Lung (tissue), 12 donors: ENCODE measurements around the gene ADORA1. TPM values are rescaled to one million over a fixed set of nuclear protein-coding genes. Genes with fewer than 3 reads are reported as not detected.

Experiments used
- ATAC-seq: fragments of 200-7000 bp; cut with Tn5 transposase; one replicate; pipeline ENCODE4 v1.9.1; 2020; ENCODE audit warnings: moderate number of reproducible peaks; ENCODE audit not compliant: insufficient read depth, low FRiP score
- DNase-seq, 3 donors: peaks; one replicate each; pipeline ENCODE4 v3.0.0-alpha.2; 2013 to 2017
- H3K27ac ChIP-seq, 2 donors: one replicate each; pipeline ENCODE4 v1.5.1; 2013; ENCODE audit warnings: mild to moderate bottlenecking in 2 of 2, moderate library complexity in 2 of 2, control low read depth in 1 of 2, inconsistent platforms in 1 of 2, low read depth in 1 of 2, low read length in 1 of 2
- H3K27me3 ChIP-seq, 3 donors: one replicate each; pipeline ENCODE4 v1.5.1; 2013; ENCODE audit warnings: low read length in 2 of 3; ENCODE audit not compliant: control insufficient read depth in 3 of 3, insufficient read depth in 3 of 3
- H3K36me3 ChIP-seq, 4 donors: one replicate each; pipeline ENCODE4 v1.5.1; 2013; ENCODE audit warnings: low read length in 4 of 4, mild to moderate bottlenecking in 1 of 4, moderate library complexity in 1 of 4; ENCODE audit not compliant: control insufficient read depth in 4 of 4, insufficient read depth in 4 of 4
- H3K4me1 ChIP-seq, 5 donors: one replicate each; pipeline ENCODE4 v1.5.1; 2013; ENCODE audit warnings: low read length in 5 of 5, mild to moderate bottlenecking in 2 of 5, moderate library complexity in 1 of 5; ENCODE audit not compliant: control insufficient read depth in 5 of 5, insufficient read depth in 5 of 5
- H3K4me3 ChIP-seq: one replicate; pipeline ENCODE4 v1.5.1; 2013; ENCODE audit warnings: mild to moderate bottlenecking, control low read depth, moderate library complexity
- H3K9ac ChIP-seq, 2 donors: one replicate each; pipeline ENCODE4 v1.5.1; 2013; ENCODE audit warnings: low read length in 2 of 2, control low read depth in 1 of 2; ENCODE audit not compliant: insufficient read depth in 1 of 2
- H3K9me3 ChIP-seq, 4 donors: one replicate each; pipeline ENCODE4 v1.5.1; 2013; ENCODE audit warnings: low read length in 3 of 4, mild to moderate bottlenecking in 1 of 4, moderate library complexity in 1 of 4; ENCODE audit not compliant: control insufficient read depth in 4 of 4, insufficient read depth in 3 of 4
- WGBS, 2 donors: extraction: QIAGEN DNeasy Blood & Tissue Kit; methylation state at CpG; one replicate each; pipeline ENCODE4 v1.1.7; 2013; 5-methylcytosine and 5-hydroxymethylcytosine counted together
- polyA plus RNA-seq, 2 donors: library from polyadenylated mRNA; stranded (reverse); fragments of 200-250 nt; gene quantifications; one replicate each; pipeline ENCODE4 v1.2.1, GENCODE V29; 2013
- total RNA-seq, 2 donors: library from RNA; depleted of rRNA in 1 of 2; stranded (reverse); fragments of >200 nt in 1 of 2; gene quantifications; one replicate each; pipeline ENCODE4 v1.2.1, GENCODE V29; 2014 to 2021
- TF ChIP-seq, protein P1 (sequence below): IDR thresholded peaks from 2 replicates; pipeline ENCODE4 v1.5.1; 2012; ENCODE audit warnings: mild to moderate bottlenecking; ENCODE audit errors: control extremely low read depth, extremely low read depth
- donor health status: control.
- donor health status: control.
- donor health status: Bipolar disorder and iron deficiency.
- donor health status: healthy.
- donor health status: DM: yes; HTN: yes; CAD: no.

The ADORA1 gene
- total and polyA plus RNA-seq, 4 donors, result 0.57 to 2.3 (median 0.79) TPM

DNA sequence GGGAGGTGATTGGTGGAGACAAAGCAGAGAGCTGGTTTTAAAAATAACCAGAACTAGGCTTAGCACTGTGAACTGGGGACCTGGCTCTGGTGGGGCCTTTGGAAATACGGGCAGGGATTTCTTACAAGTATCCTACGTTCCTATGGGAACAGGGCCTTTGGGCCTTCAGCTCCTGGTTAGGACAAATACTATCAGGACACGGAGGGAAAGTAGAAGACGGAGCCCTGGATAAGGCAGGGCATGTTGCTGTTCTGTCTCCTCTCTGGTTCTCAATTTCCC lies 36.4 kb upstream of the ADORA1 start:
- no peak overlapping the region for H3K4me3 ChIP-seq
- no peaks in the 10 kb centered on the region for H3K4me1 ChIP-seq
- ATAC-seq (no peak), DNase-seq (no peak)
- TF ChIP-seq, protein P1, sequence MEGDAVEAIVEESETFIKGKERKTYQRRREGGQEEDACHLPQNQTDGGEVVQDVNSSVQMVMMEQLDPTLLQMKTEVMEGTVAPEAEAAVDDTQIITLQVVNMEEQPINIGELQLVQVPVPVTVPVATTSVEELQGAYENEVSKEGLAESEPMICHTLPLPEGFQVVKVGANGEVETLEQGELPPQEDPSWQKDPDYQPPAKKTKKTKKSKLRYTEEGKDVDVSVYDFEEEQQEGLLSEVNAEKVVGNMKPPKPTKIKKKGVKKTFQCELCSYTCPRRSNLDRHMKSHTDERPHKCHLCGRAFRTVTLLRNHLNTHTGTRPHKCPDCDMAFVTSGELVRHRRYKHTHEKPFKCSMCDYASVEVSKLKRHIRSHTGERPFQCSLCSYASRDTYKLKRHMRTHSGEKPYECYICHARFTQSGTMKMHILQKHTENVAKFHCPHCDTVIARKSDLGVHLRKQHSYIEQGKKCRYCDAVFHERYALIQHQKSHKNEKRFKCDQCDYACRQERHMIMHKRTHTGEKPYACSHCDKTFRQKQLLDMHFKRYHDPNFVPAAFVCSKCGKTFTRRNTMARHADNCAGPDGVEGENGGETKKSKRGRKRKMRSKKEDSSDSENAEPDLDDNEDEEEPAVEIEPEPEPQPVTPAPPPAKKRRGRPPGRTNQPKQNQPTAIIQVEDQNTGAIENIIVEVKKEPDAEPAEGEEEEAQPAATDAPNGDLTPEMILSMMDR, result no peak
- no peak overlapping the region for H3K9ac ChIP-seq
- H3K9me3 ChIP-seq, result peaks cover 0 to 8% (median 0%) of the 10 kb centered on the region in 4 donors
- H3K27me3 ChIP-seq, result peaks cover 0 to 3% (median 0%) of the 10 kb centered on the region in 3 donors
- H3K36me3 ChIP-seq, result no peaks in the 10 kb centered on the region
- H3K27ac ChIP-seq, result no peak overlapping the region
- WGBS, 2 donors, result 94 to 96% methylated on average over 4 of the region's 4 CpGs

DNA sequence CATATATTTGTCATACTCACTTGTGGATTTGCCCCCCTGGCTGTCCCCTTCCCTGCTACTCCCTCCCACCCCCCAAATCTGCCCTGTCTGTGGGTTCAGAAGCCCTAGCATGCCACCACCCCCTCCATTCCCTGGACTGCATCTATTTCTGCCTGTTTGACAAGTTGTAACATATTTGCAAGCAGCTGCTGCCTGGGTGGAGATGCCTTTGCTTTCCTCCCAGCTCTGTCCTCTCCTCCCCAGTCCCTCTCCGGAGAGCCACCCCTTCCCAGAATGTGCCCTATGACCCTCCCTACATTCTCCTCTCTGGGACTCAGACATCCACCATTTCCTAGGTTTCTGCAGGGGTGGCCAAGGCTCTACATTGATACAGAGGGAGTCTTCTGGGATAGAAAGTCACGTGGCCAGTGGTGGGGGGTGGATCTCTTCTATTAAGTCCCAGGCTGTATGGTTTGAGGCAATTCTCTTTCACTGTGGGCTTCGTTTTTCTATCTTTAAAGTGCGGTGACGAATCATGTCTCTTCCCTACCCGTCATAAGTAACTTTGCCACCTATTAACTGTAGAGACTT lies 35.7 kb upstream of the ADORA1 start:
- 76 to 92% methylated on average over 6 of the region's 6 CpGs for WGBS, 2 donors
- peaks cover 0 to 8% (median 2%) of the 10 kb centered on the region in 4 donors for H3K9me3 ChIP-seq
- H3K27ac ChIP-seq, result no peak overlapping the region
- no peaks in the 10 kb centered on the region for H3K36me3 ChIP-seq
- H3K27me3 ChIP-seq, result peaks cover 0 to 3% (median 0%) of the 10 kb centered on the region in 3 donors
- H3K4me1 ChIP-seq, result no peaks in the 10 kb centered on the region
- TF ChIP-seq, protein P1, result no peak
- no peak for ATAC-seq
- no peak overlapping the region for H3K4me3 ChIP-seq
- no peak overlapping the region for H3K9ac ChIP-seq
- no peak for DNase-seq

DNA sequence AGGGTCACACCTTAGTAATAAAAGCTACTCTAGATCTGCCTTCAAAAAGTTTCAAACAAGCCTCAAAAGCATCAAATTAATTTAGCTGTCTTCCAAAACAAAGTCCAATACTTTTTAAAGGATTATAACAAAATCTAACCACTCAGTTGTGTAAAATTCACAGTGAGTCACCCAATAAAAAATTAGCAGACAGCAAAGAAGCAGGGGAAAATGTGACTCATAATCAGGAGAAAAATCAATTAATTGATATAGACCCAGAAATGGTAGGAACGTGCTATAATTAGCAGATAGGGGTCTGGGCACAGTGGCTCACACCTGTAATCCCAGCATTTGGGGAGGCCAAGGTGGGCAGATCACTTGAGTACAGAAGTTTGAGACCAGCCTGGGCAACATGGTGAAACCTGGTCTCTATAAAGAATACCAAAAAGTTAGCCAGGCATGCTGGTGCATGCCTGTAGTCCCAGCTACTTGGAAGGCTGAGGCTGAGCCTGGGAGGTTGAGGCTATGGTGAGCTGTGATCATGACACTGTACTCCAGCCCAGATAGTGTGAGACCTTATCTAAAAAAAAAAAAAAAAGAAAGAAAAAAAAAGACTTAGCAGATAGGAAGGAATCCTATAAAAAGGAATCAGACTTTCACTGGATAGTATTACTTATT lies 33.6 kb upstream of the ADORA1 start:
- no peaks in the 10 kb centered on the region for H3K4me1 ChIP-seq
- no peak for DNase-seq
- TF ChIP-seq, protein P1, result no peak

More for the DNA sequence above, 33.6 kb upstream of the ADORA1 start:
- Histone ChIP-seq H3K27me3 (no peaks in the 10 kb centered on the region), H3K9ac (no peak overlapping the region), H3K36me3 (no peaks in the 10 kb centered on the region), H3K9me3 (peaks cover 0 to 8% (median 2%) of the 10 kb centered on the region in 4 donors), H3K27ac (no peak overlapping the region), H3K4me3 (no peak overlapping the region)
- ATAC-seq, result no peak
- WGBS, 2 donors, result 89 to 90% methylated on average over 1 of the region's 1 CpG
